GM21786 (cell line): ENCODE results near the gene PTH1R.
A peak's percentile ranks its signal among the peaks of the same experiment; 100 is the strongest.

Source experiments
- ATAC-seq: cut with Tn5 transposase; IDR thresholded peaks from one replicate; pipeline ENCODE4 v1.9.1; 2021; ENCODE audit not compliant: unreplicated experiment

Gene PTH1R

GRCh38 chr3:46942481-46943236 lies 65.1 kb downstream of the PTH1R start:
- ATAC-seq, result no peak

- ATAC-seq, result peak; percentile 45
Observed at GRCh38 chr3:46943237-46944187, 66.0 kb downstream of the PTH1R start.

DNA sequence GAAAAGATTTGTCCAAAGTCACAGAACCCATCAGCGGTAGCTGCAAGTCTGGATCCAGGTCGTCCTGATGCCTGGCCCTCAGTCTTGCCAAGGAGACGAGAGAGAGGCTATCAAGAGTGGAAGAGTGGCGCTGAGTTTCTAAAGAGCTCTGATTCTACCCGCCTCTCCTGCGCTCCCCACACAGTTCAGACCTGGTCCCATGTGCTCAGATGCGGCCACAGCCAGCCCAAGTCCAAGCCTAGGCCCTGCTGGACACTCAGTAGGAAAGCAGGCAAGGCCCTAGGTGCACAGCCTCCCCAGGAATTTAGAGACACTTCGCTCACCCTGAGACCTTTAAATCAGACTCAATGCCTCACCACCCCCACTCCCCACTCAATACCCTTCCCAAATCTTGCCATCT lies 66.7 kb downstream of the PTH1R start:
- no peak for ATAC-seq

DNA sequence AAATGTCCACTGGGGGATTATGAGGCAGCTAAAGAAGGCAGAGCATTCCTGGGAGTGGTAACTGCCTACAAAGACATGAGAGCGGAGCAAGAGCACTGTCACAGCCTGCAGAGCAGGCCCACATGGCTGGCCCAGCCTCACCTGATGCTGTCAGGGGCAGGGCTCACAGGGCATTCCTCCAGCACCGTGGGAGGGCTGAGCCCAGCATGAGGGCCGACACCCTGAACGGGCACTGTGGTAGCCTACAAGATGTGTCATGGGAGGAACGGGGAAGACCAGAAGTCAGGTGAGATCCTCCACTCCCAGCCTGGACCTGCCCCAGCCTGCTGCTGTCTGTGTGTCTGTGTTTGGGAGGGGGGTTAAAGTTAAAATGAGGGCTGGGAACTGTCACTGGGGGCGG lies 68.9 kb downstream of the PTH1R start:
- ATAC-seq, result no peak

- no peak for ATAC-seq
Observed at GRCh38 chr3:46946856-46947545, 69.5 kb downstream of the PTH1R start.

- ATAC-seq, result no peak
Observed at GRCh38 chr3:46947546-46947901, 70.0 kb downstream of the PTH1R start.

GRCh38 chr3:46947981-46948791 lies 70.7 kb downstream of the PTH1R start:
- no peak for ATAC-seq

DNA sequence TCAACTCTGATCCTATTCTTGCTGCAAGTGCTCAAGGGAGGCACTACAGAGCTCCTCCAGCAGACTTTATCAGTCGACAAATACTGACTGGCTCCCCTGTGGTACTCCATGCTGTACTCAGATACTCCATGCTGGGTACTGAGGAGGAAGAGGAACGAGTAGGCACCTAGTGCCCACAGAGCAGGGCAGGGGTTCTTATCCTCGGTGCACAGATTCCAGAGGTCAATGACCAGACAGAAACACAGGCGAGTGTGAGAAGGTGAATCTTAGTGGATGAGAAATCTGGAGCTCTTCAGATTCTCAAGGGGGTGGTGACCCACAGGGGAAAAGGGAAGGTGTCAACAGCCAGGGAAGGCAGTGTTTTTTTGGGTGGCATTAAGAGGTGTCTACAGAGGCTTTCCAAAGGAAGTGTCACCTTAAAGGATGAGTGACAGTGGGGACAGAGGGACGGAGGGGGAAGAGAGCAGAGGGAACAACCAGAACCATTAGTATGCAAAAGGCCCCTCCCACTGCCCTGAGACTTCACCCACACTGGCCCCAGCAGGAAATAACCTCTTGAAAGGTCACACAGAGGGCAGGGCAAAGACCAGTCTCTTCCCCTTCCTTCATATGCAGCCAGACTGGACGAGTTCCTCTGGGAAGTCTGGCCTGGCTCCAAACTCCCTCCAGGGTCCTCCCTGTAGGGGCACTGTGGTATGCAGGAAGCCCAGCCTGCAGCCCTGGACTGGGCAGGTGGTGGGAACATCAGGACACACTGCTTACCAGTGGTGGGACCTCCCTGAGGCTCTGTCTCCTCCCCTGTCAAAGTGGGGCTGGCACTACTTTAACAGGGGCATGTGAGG lies 71.5 kb downstream of the PTH1R start:
- peak; percentile 55 for ATAC-seq

GRCh38 chr3:46950177-46950576 lies 72.7 kb downstream of the PTH1R start:
- ATAC-seq, result no peak

DNA sequence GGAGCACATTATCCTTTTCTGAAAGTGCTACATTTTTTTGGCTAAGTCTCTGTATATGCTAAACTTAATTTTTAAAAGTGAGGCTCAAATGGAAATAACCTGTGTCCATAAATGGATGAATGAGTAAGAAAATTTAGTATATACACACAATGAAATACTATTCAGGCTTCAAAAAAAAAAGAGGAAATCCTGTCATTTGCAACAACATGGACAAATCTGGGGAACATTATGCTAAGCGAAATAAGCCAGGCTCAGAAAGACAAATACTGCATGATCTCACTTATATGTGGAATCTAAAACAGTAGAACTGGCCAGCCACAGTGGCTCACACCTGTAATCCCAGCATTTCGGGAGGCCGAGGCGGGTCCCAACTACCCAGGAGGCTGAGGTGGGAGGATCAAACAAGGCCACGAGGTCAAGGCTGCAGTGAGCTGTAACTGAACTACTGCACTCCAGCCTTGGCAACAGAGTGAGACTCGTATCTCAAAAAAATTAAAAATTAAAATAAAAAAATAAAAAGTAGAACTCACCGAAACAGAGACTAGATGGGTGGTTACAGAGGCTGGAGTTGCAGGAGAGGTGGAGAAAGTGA lies 73.2 kb downstream of the PTH1R start:
- ATAC-seq, result no peak

GRCh38 chr3:46952813-46953212 lies 75.3 kb downstream of the PTH1R start:
- no peak for ATAC-seq
